SKM-1 treated with dmso at 0.1 percent for 144 hours (cell line): Measurements from ENCODE around the gene COL9A1.

Experiments
- DNase-seq: peaks from one replicate; lab custom pipeline; 2025; ENCODE audit not compliant: unreplicated experiment; lab: John Stamatoyannopoulos, UW

The COL9A1 gene

DNA sequence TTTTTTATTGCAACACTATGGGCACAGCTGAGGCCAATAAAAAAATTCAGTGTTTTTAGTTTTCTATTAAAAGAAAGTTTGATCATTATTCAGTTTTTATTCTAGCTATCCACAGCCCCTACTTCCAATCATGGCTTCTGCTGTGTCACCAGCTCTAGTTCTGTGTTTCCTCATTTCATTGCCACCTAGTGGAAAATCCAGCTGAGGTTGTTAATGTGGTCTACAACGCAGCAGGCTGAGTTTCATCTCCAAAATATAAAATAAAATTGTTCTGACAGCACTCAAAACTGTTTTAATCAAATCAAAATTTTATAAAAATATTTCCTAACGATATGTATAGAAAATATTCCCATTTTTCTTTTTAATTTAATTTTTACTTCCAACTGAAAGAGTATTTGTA lies 13.6 kb downstream of the COL9A1 start:
- peak; percentile 3 for DNase-seq

DNA sequence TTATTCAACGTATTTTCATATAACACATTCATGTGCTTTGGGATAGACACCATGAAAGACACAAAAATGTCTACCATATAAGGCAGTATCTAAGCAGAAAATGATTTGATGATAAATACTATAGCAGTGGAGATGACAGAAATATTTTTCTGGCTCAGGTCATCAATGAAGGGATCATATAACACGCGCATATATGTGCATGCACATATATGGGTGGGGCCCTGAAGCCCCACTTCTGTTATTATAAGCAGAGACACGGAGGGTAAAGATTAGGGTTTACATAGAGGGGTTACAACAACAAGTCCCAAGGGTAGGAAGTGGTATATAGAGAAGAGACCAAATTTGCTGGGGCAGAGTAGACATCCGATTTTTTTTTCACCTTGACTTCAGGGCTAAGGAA lies 16.0 kb downstream of the COL9A1 start:
- DNase-seq = no peak

DNA sequence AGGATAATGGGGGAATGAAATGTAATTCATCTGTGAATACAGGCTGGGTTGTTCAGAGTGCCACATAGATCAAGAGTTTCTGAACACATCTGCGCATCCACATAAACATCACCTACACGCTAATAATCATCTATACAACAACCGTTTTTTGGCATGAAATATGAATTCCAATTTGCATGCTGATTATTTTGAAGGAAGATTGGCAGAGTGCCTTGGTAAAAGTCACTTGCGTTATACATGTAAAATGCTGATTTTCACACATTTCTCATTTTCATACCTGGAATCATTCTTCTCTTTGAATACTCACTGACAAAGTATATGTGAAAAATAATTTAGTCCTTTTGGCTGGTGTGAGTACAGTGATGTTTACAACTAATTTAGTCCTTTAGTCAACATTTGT lies 17.7 kb downstream of the COL9A1 start:
- DNase-seq = no peak

DNA sequence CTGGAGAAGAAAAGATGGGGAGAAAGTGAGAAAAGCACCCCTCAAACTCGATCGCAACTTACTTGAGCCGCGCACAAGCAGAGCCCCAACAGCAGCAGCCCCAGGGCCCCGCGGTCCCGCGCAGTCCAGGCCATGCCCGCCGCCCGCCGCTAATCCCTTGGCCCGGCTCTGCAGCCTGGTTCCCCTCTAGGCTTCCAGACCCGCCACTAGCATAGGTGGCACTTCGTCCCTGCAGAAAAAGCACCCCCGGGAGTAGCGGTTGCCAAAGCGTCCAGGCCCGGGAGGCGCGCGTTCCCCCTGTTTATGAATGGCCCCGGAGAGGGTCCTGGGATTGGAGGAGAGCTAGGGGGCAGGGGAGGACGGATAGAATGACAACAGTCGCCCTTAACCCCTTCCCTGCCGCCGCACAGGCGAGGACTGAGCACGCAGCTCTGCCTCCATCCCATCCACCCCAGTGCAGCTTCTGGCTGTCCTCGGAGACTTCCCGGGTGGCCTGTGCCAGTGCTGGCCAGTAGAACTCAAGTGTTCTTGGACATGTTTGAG lies 19.9 kb downstream of the COL9A1 start:
- DNase-seq = no peak

DNA sequence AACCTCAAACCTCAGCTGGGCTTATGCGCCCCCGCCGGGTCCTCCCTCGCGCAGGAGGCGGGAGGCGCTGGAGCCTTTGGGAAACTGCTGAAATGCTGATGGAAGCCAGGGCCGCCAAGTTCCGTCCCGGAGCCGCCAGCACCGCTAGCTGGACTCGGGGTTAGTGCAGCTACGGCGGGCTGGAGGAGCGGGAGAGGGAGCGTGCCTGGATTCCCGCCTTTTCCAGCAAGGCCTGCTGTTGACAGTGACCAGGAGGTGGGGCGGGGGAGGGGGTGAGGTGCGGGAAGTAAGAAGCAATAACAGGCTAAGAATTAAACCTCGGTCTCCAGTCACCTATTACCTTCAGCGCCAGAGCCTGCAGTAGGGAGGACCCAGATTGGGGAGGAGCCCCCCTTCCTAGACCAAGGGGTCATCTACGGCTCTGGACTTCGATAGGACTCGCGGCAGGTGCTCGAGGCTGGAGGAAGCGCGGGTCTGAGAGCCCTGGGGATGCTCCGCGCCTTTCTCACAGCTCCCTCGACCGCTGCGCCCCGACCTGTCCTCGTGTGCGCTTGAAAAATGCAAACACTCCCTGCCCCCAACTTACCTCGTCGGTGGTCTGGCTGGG lies 20.5 kb downstream of the COL9A1 start:
- DNase-seq = no peak

DNA sequence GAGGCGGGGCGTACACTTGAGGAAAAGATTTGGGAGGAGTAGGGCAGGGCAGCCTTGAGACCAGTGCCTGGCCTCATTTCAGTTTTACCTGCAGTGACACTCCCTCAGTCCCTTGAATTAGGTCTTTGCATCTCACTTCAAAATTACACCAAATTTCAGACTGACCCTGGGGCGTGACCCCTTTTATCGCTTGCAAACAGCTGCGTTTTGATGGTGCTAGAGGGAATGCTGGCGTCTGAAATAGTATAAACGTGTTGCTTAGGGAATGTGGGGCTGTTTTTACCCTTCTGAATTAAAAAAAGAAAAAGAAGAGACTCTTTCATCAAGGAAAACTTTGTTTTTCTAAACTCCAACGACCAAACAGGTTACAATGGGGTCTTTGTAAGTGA lies 21.0 kb downstream of the COL9A1 start:
- DNase-seq = no peak

DNA sequence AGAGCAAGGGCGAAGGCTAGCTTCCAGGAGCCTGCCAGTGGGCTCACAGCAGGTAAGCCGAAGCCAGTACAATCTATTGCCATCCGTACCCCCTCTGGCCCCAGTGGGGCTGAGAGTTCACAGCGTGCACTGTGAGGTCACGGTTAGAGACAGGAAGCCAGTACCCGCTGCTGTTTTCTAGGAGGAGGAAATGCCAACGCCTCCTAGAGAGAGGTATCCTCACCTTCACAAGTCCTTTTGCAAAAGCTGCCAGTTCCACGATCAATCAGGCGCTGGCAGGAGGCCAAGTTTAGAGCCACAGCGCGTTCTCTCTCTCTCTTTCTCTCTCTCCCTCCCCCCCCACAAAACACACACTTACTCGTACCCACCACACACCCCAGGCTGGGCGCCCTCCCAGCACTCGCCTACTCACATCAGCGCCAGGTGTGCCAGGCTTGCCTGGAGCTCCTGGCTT lies 22.5 kb downstream of the COL9A1 start:
- no peak for DNase-seq

DNA sequence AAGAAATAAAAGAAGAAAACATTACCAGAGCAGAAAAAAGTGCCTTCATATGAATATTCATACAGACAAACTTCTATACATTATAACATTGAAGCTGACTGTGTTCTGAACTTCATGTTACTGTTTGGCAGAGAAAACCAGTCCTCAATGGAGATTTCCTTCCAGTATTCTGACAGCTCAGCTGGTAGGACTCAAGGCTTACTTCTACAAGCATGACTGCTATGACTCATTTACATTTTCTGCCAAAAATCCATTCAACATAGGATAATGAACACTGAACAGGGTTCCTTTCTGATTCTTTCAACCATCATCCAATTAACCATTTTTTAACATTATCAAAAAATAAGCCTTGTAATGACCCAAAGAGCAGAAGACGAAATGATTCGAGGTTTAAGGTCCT lies 25.4 kb downstream of the COL9A1 start:
- no peak for DNase-seq

DNA sequence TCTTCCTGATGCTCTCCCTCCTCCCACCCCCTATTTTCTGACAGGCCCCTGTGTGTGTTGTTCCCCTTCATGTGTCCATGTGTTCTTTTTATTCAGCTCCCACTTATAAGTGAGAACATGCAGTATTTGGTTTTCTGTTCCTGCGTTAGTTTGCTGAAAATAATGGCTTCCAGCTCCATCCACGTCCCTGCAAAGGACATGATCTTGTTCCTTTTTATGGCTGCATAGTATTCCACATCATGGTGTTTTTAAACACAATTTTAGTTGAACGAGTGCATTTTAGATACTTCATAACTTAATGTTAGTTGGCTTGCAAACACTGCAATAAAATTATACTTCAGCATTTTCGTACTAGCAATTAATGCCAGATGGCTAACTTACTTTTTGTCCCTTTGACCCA lies 28.5 kb downstream of the COL9A1 start:
- DNase-seq = no peak

DNA sequence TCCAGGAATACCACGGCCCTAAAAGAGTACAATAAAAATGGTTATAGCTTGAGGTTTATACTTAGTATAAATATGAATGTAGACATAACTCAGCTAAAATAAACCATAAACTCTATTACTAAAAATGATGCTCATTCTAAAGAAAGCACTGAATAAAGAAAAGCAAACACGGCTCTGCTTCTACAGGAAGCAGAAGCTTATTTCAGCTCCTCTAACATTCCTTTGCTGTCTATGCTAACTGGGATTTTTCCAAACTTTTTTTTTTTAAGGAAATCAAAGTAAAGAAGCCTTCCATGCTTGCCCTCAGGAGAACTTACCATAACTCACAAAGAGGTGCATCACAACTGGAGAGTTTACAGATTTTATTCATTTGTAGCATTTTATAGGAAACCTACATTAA lies 30.8 kb downstream of the COL9A1 start:
- DNase-seq = no peak

DNA sequence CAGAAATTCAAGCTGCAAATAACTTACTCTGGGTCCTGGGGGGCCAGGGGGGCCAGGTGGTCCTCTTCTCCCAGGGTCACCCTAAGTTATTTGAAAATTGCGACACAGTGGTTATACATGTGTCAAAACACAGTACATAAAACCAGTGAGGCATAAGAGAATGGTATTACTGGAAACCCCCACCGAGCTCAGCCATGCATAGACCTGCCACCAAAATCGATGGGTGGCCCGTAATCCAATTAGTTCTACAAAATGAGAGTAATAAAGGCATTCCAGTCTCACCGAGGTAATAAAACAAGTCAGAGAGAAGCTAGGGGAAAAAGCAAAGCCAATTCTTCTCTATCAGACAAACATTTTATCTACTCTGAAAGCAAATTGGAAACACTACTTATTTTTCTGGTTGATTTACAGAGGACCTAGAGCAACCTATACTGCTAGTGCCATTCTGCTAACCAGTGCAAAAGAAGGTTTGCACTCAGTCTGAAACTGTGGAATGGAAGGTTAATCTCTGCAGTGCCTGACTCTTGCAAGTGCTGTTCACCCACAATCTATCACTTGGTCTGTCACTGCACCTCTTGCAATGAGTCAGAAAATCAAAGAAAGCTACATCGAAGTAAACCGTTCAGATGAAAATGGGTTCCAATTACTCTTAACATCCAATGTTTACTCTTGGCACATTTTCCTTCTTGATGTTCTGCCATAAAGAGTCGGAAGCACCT lies 32.4 kb downstream of the COL9A1 start:
- DNase-seq = no peak

DNA sequence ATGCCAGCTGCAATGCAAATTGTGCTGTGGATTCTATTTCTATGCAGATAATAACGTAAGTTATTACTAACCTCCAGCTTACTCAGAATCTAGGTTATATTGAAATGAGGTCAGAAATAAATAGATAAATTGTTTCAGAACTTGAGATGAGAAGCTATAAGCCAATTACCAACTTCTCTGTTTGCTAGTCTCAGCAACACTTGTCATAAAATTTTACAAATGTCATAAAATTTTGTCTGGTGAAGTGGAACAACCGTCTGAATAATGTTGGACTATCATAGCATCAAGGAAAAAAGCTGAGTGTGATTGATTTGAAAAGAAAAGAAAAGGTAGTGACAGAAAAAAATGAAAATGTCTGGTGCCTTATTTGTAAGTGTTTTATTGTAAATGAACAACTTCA lies 36.7 kb downstream of the COL9A1 start:
- no peak for DNase-seq

DNA sequence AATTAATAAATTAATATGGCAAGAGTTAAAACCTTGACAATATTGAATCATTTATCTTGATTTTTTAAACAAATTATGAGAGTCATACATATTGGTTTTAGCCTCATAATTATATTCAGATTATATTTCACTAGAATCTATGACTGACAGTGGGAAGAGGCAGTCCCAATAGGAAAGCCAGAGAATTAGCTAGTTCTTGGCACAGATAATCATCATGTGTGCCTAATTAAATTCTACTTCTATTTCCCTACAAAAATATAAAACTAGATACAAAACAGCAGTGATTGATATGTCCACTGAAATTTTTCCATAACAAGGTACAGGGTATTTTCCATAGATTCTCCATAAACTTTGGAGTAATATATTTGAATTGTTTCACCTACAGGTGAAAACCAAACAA lies 38.6 kb downstream of the COL9A1 start:
- DNase-seq = no peak

DNA sequence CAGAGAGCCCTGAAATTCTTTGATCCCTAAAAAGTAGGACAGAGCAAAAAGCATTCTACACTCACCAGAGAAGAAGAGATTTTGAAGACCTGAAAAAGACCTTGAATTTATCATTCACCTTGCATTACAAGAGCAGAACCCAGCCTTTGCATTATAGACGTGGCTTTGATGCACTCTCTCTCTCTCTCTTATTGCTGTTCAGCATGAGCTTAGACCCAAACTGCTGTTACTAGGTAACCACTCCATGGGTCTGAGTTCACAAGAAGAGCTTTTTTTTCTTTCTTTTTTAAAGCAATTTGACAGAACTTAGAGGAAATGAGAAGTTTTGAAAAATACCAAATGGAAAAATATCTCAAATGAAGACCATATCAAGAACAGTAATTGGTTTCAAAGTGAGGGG lies 44.4 kb downstream of the COL9A1 start:
- no peak for DNase-seq

DNA sequence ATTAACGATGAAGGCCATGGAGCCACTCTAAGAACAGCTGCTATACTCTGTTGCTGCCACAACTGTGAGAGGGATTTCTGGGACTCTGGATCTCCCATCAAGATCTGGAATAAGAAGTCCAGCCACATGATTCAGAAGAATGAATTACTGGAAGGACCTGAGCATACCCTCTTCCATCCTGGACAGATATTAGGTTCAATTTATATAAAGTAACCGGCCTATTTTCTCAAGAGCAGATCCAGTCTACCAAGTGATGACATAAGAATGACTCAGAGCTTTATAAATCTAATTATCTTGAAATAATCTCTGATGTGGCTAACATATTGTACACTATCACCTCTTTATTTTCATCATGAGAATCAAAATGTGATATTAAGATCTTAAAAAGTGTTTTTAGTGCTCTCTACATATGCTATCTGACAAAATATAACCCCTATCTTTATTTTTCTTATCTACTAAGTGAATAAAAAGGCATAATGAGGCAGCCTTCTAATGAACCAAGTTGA lies 45.1 kb downstream of the COL9A1 start:
- no peak for DNase-seq

DNA sequence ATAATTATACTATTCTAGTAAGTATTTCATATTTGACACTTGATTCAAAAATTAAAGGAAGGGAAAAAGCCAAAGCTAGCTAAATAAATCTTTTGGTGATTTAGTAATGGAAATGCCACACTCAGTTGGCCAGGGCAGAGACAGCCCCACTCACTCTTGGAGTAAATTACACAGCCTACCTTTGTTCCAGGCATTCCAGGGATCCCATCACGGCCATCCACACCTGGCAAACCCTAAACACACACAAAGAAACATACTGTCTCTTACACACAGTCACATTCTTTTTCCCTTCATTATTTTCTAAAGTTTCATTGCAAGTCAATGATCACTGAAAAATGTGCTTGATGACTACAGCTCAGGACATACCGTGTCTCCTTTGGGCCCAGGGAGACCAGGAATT lies 48.1 kb downstream of the COL9A1 start:
- no peak for DNase-seq

DNA sequence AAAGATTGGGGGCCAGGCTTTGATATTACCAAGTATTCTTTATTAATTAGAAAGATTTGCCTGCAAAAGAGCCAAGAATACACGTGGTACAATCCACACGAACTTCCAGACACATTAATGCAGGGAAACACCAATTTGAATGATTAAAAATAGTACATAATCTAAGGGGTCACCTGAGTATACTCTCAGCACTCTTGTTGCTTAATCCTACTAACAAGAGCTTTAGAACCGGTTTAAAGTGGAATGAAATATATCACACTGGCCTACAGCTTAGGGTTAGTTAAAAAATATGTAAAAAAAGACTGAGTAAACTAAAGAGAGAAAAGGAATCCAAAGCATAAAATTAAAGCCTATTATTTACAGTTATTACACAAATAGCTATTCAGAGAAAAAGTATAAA lies 49.0 kb downstream of the COL9A1 start:
- no peak for DNase-seq

DNA sequence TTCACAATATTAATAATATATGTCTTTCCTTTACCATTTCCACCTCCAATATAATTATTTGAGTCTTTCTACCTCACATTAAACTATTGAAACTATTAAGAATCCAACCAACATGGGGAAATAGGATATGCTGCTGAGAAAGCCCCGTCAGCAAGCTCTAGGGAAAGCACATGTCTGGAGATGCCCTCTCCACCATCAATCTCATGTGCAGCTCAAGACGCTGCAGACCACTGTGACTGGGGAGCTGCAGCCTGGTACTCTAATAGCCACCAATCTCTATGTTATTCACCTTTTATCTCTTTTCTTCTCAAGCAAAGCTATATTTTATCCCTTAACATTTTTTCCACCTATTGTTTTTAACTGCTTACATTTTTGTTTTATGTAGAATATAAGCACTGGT lies 50.3 kb downstream of the COL9A1 start:
- no peak for DNase-seq

DNA sequence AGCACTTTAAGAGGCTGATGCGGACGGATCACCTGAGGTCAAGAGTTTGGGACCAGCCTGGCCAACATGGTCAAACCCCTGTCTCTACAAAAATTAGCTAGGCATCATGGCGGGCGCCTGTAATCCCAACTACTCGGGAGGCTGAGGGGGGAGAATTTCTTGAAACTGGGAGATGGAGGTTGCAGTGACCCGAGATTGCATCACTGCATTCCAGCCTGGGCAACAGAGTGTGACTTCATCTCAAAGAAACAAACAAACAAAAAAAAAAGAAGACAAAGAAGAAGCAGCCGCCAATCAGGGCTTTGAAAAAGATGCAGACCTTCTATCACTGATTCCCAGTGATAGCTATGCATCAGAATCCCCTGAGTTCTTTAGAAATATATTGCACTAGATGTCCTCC lies 56.8 kb downstream of the COL9A1 start:
- DNase-seq = no peak

DNA sequence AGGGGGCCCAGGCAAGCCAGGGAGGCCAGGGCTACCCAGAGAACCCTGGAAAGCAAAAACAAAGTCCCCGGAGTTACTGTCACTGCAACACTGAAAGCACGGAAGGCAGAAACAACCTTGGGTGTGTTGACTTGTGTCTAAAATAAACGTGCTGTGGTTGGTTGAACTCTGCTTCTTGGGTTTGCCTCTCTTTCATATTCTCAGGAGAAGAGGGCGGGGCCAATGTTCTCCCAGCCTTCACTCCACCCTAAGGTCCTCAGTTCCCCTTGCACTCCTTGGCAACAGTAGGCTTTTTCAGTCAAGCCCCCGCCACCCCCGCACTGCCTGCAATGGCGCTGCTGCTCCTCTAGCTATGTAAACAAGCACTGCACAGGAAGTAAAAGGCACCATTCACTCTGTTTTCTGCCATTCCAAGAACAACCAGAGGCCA lies 60.9 kb downstream of the COL9A1 start:
- DNase-seq = no peak

DNA sequence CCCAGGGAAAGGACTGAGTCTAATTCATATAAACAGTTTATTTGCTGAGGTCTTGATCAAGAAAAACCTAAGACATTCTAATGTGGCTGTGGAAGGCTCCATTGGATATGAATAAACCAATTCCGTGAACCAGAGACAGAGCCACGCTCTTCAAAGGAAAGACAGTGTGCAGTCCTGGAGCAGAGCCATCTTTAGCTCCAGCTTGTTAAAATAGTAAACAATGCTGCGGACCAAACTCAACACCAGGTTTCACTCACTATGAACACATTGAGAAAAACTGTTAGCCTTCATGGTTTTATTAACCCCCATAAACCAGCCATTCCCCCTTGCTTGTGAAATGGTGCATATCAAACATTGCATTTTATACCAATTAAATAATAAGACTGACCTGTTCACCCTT lies 61.9 kb downstream of the COL9A1 start:
- no peak for DNase-seq

DNA sequence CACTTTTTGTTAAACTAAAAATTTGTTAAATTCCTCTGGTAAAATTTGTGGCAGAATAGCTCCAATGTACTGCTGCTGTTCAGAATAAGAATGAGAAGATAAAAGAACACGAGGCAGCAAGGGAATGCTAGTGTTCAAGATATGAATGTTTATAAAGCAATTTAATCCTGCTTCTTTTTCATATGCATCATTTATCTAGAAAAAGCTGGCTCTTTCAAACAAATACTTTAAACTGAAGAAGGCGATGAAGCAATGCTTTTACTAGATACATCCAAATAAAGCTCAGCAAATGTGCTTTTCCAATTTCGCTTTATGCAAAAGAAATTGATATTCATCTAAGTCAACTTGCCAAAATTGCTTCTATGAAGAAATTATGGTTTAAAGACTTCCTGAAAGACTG lies 66.5 kb downstream of the COL9A1 start:
- no peak for DNase-seq
